22Rv1 (cell line): ENCODE measurements around the gene USP53.

Source experiments
- ZFX ChIP-seq: fragments of 450-650 bp; IDR thresholded peaks from 2 replicates; pipeline ENCODE4 v1.6.1; 2017; ENCODE audit warnings: antibody characterized with exemption, borderline replicate concordance
- TF ChIP-seq, protein P1 (sequence below): fragments of 450-650 bp; IDR thresholded peaks from 2 replicates; pipeline ENCODE4 v1.5.1; 2017; ENCODE audit warnings: mild to moderate bottlenecking

- TF ChIP-seq, protein P1, sequence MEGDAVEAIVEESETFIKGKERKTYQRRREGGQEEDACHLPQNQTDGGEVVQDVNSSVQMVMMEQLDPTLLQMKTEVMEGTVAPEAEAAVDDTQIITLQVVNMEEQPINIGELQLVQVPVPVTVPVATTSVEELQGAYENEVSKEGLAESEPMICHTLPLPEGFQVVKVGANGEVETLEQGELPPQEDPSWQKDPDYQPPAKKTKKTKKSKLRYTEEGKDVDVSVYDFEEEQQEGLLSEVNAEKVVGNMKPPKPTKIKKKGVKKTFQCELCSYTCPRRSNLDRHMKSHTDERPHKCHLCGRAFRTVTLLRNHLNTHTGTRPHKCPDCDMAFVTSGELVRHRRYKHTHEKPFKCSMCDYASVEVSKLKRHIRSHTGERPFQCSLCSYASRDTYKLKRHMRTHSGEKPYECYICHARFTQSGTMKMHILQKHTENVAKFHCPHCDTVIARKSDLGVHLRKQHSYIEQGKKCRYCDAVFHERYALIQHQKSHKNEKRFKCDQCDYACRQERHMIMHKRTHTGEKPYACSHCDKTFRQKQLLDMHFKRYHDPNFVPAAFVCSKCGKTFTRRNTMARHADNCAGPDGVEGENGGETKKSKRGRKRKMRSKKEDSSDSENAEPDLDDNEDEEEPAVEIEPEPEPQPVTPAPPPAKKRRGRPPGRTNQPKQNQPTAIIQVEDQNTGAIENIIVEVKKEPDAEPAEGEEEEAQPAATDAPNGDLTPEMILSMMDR: no peak
- no peak for TF ChIP-seq ZFX
These were observed 24.7 kb downstream of the USP53 start for GRCh38 chr4:119237201-119237600.
